ENCODE data around the gene FMN1.
A peak's percentile ranks its signal among the peaks of the same experiment; 100 is the strongest.

FMN1 gene

GRCh38 chr15:33069161-33069560 is 125.4 kb downstream of the FMN1 start:
- TF ChIP-seq JUND (IDR thresholded peaks at IDR 0.05; ENCODE audit: low read depth), result no peak
- in situ Hi-C loops (cut with HindIII; ENCODE audit: low pct_unique_long_range_greater_than_20kb, low sequenced_read_pairs), result no loop called here
- DNase-seq (ENCODE audit: low read depth in 1 of 2, low spot score in 1 of 2), result peak in 1 of 2 experiments; percentile 92

GRCh38 chr15:33068511-33068990 is 126.0 kb downstream of the FMN1 start:
- DNase-seq (ENCODE audit: low read depth in 1 of 2, low spot score in 1 of 2), result peak; percentile 27 to 98
- in situ Hi-C loops (cut with HindIII; ENCODE audit: low pct_unique_long_range_greater_than_20kb, low sequenced_read_pairs), result no loop called here
- no peak; the same call in 1 of the 2 replicates for TF ChIP-seq JUND (IDR thresholded peaks at IDR 0.05; ENCODE audit: low read depth)

- TF ChIP-seq JUND (IDR thresholded peaks at IDR 0.05; ENCODE audit: low read depth), result 0 out of 2 replicates have a peak, but pooled peaks have one; percentile 78
- in situ Hi-C loops (cut with HindIII; ENCODE audit: low pct_unique_long_range_greater_than_20kb, low sequenced_read_pairs), result no loop called here
- DNase-seq (ENCODE audit: low read depth in 1 of 2, low spot score in 1 of 2), result peak in 1 of 2 experiments; percentile 98
These were observed 126.5 kb downstream of the FMN1 start for GRCh38 chr15:33068007-33068481.

- TF ChIP-seq JUND (IDR thresholded peaks at IDR 0.05; ENCODE audit: low read depth), result no peak
- in situ Hi-C loops (cut with HindIII; ENCODE audit: low pct_unique_long_range_greater_than_20kb, low sequenced_read_pairs), result no loop called here
- DNase-seq (ENCODE audit: low read depth in 1 of 2, low spot score in 1 of 2), result no peak
These were observed 127.1 kb downstream of the FMN1 start for GRCh38 chr15:33067456-33067855.

GRCh38 chr15:33066584-33066983 is 127.9 kb downstream of the FMN1 start:
- DNase-seq (ENCODE audit: low read depth in 1 of 2, low spot score in 1 of 2), result peak in 1 of 2 experiments; percentile 76
- TF ChIP-seq JUND (IDR thresholded peaks at IDR 0.05; ENCODE audit: low read depth), result no peak
- in situ Hi-C loops (cut with HindIII; ENCODE audit: low pct_unique_long_range_greater_than_20kb, low sequenced_read_pairs), result no loop called here

GRCh38 chr15:33064878-33065277 is 129.6 kb downstream of the FMN1 start:
- no peak for TF ChIP-seq JUND (IDR thresholded peaks at IDR 0.05; ENCODE audit: low read depth)
- peak in 1 of 2 experiments; percentile 47 for DNase-seq (ENCODE audit: low read depth in 1 of 2, low spot score in 1 of 2)
- in situ Hi-C loops (cut with HindIII; ENCODE audit: low pct_unique_long_range_greater_than_20kb, low sequenced_read_pairs), result no loop called here

GRCh38 chr15:33059184-33059583 is 135.3 kb downstream of the FMN1 start:
- in situ Hi-C loops (cut with HindIII; ENCODE audit: low pct_unique_long_range_greater_than_20kb, low sequenced_read_pairs), result no loop called here
- no peak for DNase-seq (ENCODE audit: low read depth in 1 of 2, low spot score in 1 of 2)
- TF ChIP-seq JUND (IDR thresholded peaks at IDR 0.05; ENCODE audit: low read depth), result no peak

GRCh38 chr15:33057845-33058244 is 136.7 kb downstream of the FMN1 start:
- DNase-seq (ENCODE audit: low read depth in 1 of 2, low spot score in 1 of 2), result no peak
- in situ Hi-C loops (cut with HindIII; ENCODE audit: low pct_unique_long_range_greater_than_20kb, low sequenced_read_pairs), result no loop called here
- no peak for TF ChIP-seq JUND (IDR thresholded peaks at IDR 0.05; ENCODE audit: low read depth)

- in situ Hi-C loops (cut with HindIII; ENCODE audit: low pct_unique_long_range_greater_than_20kb, low sequenced_read_pairs), result no loop called here
- no peak for DNase-seq (ENCODE audit: low read depth in 1 of 2, low spot score in 1 of 2)
- TF ChIP-seq JUND (IDR thresholded peaks at IDR 0.05; ENCODE audit: low read depth), result no peak
These were observed 138.6 kb downstream of the FMN1 start for GRCh38 chr15:33055962-33056361.

GRCh38 chr15:33051528-33051927 is 143.0 kb downstream of the FMN1 start:
- DNase-seq (ENCODE audit: low read depth in 1 of 2, low spot score in 1 of 2), result no peak
- in situ Hi-C loops (cut with HindIII; ENCODE audit: low pct_unique_long_range_greater_than_20kb, low sequenced_read_pairs), result no loop called here

GRCh38 chr15:33048255-33048654 is 146.3 kb downstream of the FMN1 start:
- no peak for TF ChIP-seq JUND (IDR thresholded peaks at IDR 0.05; ENCODE audit: low read depth)
- in situ Hi-C loops (cut with HindIII; ENCODE audit: low pct_unique_long_range_greater_than_20kb, low sequenced_read_pairs), result no loop called here
- no peak for DNase-seq (ENCODE audit: low read depth in 1 of 2, low spot score in 1 of 2)

More at GRCh38 chr15:33051528-33051927, 143.0 kb downstream of the FMN1 start:
- TF ChIP-seq JUND (IDR thresholded peaks at IDR 0.05; ENCODE audit: low read depth), result no peak

GRCh38 chr15:33047077-33047476 is 147.4 kb downstream of the FMN1 start:
- no peak for TF ChIP-seq JUND (IDR thresholded peaks at IDR 0.05; ENCODE audit: low read depth)
- in situ Hi-C loops (cut with HindIII; ENCODE audit: low pct_unique_long_range_greater_than_20kb, low sequenced_read_pairs), result no loop called here
- no peak for DNase-seq (ENCODE audit: low read depth in 1 of 2, low spot score in 1 of 2)

- no peak for DNase-seq (ENCODE audit: low read depth in 1 of 2, low spot score in 1 of 2)
- in situ Hi-C loops (cut with HindIII; ENCODE audit: low pct_unique_long_range_greater_than_20kb, low sequenced_read_pairs), result no loop called here
- TF ChIP-seq JUND (IDR thresholded peaks at IDR 0.05; ENCODE audit: low read depth), result no peak
These were observed 148.2 kb downstream of the FMN1 start for GRCh38 chr15:33046329-33046728.

Data from T47D (cell line).